GM12878 (cell line): ENCODE measurements around the gene TTC38.

Experiments
- BRCA1 ChIP-seq: IDR thresholded peaks from 2 replicates; pipeline ENCODE4 v1.6.1; 2011; ENCODE audit warnings: low read depth, low read length, improper control_type of control experiment
- EZH2 ChIP-seq: IDR thresholded peaks from 2 replicates; pipeline ENCODE4 v1.6.1; 2012; ENCODE audit warnings: low read depth, mild to moderate bottlenecking, control low read depth, inconsistent platforms, low read length, borderline replicate concordance; ENCODE audit not compliant: control insufficient read depth
- POLR2A ChIP-seq: IDR thresholded peaks from 2 replicates; pipeline ENCODE4 v1.6.1; 2011; ENCODE audit warnings: low read depth, mild to moderate bottlenecking, low read length
- SMC3 ChIP-seq: IDR thresholded peaks from 2 replicates; pipeline ENCODE4 v1.6.1; 2011; ENCODE audit warnings: low read length, improper control_type of control experiment, borderline replicate concordance
- TAF1 ChIP-seq: IDR thresholded peaks from 2 replicates; pipeline ENCODE4 v1.6.1; 2011; ENCODE audit warnings: mild to moderate bottlenecking, low read depth, low read length, borderline replicate concordance
- ZNF274 ChIP-seq: IDR thresholded peaks from one replicate; pipeline ENCODE4 v1.8.0; 2011; ENCODE audit not compliant: insufficient read length, insufficient read depth
- TF ChIP-seq, protein P1 (sequence below), 3 experiments: IDR thresholded peaks in 2 of 3; conservative IDR thresholded peaks in 1 of 3; 2 replicates each; pipeline ENCODE4 v1.5.1; 2011; ENCODE audit warnings: low read depth in 3 of 3, low read length in 3 of 3, mild to moderate bottlenecking in 3 of 3, control low read depth in 2 of 3, moderate library complexity in 2 of 3, inconsistent platforms in 1 of 3, mixed read lengths in 1 of 3; ENCODE audit not compliant: control insufficient read depth in 2 of 3, insufficient read depth in 1 of 3; ENCODE audit errors: extremely low read depth in 1 of 3

DNA sequence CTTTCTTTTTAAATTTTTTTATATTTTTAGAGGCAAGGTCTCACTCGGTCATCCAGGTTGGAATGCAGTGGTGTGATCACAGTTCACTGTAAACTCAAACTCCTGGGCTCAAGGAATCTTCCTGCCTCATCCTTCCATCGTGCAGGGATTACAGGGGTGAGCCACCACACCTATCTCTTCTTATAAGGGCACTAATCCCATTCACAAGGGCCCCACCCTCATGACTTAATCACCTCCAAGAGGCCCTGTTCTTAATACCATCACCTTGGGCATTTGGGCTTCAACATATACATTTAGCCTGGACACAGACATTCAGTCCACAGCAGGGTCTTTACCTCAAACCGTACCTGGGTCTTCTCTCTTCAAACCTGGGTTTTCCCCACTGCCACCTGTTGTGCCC, 24.4 kb downstream of the TTC38 start:
- TF ChIP-seq, protein P1, sequence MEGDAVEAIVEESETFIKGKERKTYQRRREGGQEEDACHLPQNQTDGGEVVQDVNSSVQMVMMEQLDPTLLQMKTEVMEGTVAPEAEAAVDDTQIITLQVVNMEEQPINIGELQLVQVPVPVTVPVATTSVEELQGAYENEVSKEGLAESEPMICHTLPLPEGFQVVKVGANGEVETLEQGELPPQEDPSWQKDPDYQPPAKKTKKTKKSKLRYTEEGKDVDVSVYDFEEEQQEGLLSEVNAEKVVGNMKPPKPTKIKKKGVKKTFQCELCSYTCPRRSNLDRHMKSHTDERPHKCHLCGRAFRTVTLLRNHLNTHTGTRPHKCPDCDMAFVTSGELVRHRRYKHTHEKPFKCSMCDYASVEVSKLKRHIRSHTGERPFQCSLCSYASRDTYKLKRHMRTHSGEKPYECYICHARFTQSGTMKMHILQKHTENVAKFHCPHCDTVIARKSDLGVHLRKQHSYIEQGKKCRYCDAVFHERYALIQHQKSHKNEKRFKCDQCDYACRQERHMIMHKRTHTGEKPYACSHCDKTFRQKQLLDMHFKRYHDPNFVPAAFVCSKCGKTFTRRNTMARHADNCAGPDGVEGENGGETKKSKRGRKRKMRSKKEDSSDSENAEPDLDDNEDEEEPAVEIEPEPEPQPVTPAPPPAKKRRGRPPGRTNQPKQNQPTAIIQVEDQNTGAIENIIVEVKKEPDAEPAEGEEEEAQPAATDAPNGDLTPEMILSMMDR (IDR thresholded peaks at IDR 0.05 in 2 of 3, conservative IDR thresholded peaks at IDR 0.05 in 1 of 3; ENCODE audit: control insufficient read depth in 2 of 3, extremely low read depth in 1 of 3, insufficient read depth in 1 of 3, low read depth in 3 of 3, low read length in 3 of 3) = no peak
- TF ChIP-seq TAF1 = no peak
- TF ChIP-seq EZH2 = no peak
- TF ChIP-seq BRCA1 = no peak
- TF ChIP-seq ZNF274 = no peak
- TF ChIP-seq SMC3 = no peak
- TF ChIP-seq POLR2A = no peak
